Measurements from ENCODE around the gene DDAH1.

- TF ChIP-seq, protein P1, sequence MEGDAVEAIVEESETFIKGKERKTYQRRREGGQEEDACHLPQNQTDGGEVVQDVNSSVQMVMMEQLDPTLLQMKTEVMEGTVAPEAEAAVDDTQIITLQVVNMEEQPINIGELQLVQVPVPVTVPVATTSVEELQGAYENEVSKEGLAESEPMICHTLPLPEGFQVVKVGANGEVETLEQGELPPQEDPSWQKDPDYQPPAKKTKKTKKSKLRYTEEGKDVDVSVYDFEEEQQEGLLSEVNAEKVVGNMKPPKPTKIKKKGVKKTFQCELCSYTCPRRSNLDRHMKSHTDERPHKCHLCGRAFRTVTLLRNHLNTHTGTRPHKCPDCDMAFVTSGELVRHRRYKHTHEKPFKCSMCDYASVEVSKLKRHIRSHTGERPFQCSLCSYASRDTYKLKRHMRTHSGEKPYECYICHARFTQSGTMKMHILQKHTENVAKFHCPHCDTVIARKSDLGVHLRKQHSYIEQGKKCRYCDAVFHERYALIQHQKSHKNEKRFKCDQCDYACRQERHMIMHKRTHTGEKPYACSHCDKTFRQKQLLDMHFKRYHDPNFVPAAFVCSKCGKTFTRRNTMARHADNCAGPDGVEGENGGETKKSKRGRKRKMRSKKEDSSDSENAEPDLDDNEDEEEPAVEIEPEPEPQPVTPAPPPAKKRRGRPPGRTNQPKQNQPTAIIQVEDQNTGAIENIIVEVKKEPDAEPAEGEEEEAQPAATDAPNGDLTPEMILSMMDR (IDR thresholded peaks at IDR 0.05) = no peak
- TF ChIP-seq POLR2A (IDR thresholded peaks at IDR 0.05) (no peak), POLR2AphosphoS5 (IDR thresholded peaks at IDR 0.05) (no peak)
Observed at GRCh38 chr1:85378534-85378933, 86.4 kb downstream of the DDAH1 start.

Data from breast epithelium (tissue), 3 donors.